Measurements from ENCODE around the gene PRRC2A.
"Not testable (repeated sequence)": the region's sequence is repeated elsewhere in the genome, so short reads cannot be mapped to it uniquely, and the experiment has no call there.

The PRRC2A gene

GRCh38 chr6:31586599-31587281, 33.8 kb upstream of the PRRC2A start:
- H3K4me3 ChIP-seq (replicated peaks in 1 of 2; ENCODE audit: low read depth in 2 of 2, low read length in 2 of 2) = no peak overlapping the region
- DNase-seq (ENCODE audit: low read depth in 2 of 2) = no peak
- TF ChIP-seq CTCF (IDR thresholded peaks at IDR 0.05; ENCODE audit: low read depth, low read length) = no peak

GRCh38 chr6:31587791-31588777, 32.4 kb upstream of the PRRC2A start:
- no peak overlapping the region for H3K4me3 ChIP-seq (replicated peaks in 1 of 2; ENCODE audit: low read depth in 2 of 2, low read length in 2 of 2)
- no peak for DNase-seq (ENCODE audit: low read depth in 2 of 2)
- no peak for TF ChIP-seq CTCF (IDR thresholded peaks at IDR 0.05; ENCODE audit: low read depth, low read length)

DNA sequence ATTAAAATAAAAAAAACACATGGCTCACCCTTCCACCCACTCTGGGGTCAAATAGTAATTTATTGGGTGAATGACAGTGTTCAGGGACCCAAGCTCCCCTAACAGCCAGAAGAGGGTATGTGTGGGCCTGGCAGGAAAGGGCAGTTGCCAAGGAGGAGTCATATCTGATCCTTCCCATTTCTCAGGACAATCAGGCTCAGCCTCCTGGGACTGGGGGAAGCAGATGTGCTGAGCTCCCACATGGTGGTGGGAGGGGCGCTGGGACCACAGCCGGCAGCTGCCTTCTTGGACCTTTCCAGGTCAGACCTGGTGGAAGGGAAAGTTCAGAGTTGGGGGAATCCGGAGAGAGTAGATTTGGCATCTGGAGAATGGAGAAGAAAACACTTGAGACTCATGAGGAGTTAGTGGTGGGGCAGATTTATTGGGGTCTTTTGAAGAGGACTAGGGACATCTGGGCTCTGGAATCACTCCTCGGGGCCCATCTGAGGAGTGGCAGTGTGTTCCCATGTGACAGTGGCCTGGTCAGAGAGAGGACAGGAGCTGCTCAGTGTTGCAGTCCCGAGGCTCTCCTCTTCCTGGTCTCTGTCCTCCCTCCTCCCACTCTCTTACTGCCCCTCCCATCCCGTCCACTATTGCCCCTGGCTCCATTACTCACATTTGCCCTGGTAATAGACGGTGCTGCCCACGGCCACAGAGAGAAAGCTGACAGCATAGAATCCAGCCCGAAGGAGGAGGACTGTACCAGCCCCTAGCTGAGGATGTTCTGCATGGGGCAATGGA, 31.5 kb upstream of the PRRC2A start:
- H3K4me3 ChIP-seq (replicated peaks in 1 of 2; ENCODE audit: low read depth in 2 of 2, low read length in 2 of 2) = no peak overlapping the region
- no peak for TF ChIP-seq CTCF (IDR thresholded peaks at IDR 0.05; ENCODE audit: low read depth, low read length)
- DNase-seq (ENCODE audit: low read depth in 2 of 2) = no peak

- DNase-seq (ENCODE audit: low read depth in 2 of 2); H3K4me3 ChIP-seq (replicated peaks in 1 of 2; ENCODE audit: low read depth in 2 of 2, low read length in 2 of 2): not testable (repeated sequence)
Observed at GRCh38 chr6:31590691-31591090, 29.8 kb upstream of the PRRC2A start.

DNA sequence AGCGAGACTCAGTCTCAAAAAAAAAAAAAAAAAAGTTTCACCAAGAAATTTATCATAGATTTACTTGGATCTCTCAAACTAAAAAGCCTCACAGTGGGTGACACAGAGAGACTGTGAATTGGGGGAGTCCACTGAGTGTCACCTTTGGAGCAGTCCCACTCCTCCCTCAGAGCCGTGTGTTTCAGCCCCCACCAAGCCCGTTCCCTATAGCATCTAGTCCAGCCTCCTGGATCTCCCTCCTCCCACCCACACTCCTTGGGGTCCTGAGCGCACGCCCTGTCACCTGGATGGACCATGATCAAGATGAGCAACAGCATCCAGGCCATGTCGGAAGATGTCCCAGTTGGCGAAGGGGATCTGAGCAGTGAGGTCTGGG, 28.1 kb upstream of the PRRC2A start:
- TF ChIP-seq CTCF (IDR thresholded peaks at IDR 0.05; ENCODE audit: low read depth, low read length) = no peak
- no peak for DNase-seq (ENCODE audit: low read depth in 2 of 2)
- H3K4me3 ChIP-seq (replicated peaks in 1 of 2; ENCODE audit: low read depth in 2 of 2, low read length in 2 of 2) = no peak overlapping the region

- peak; percentile 41 for TF ChIP-seq CTCF (IDR thresholded peaks at IDR 0.05; ENCODE audit: low read depth, low read length)
- DNase-seq (ENCODE audit: low read depth in 2 of 2) = peak; percentile 48 to 54
- H3K4me3 ChIP-seq (replicated peaks in 1 of 2; ENCODE audit: low read depth in 2 of 2, low read length in 2 of 2) = no peak overlapping the region
Observed at GRCh38 chr6:31597006-31597405, 23.5 kb upstream of the PRRC2A start.

Measured in cardiac fibroblast (primary cell).